ENCODE data around the gene SFRP2.

Gene SFRP2

GRCh38 chr4:153788413-153789276, at the start of gene SFRP2:
Gene SFRP2, minus strand, starts transcription at chr4:153789083. Its CDS starts 248 bp downstream, at chr4:153788835.
- no peak for DNase-seq

GRCh38 chr4:153838564-153838963, 49.7 kb upstream of the SFRP2 start:
- no peak for DNase-seq

GRCh38 chr4:153834901-153835300, 46.0 kb upstream of the SFRP2 start:
- DNase-seq, result no peak

- no peak for DNase-seq
Observed at GRCh38 chr4:153832720-153833287, 43.9 kb upstream of the SFRP2 start.

- DNase-seq, result no peak
Observed at GRCh38 chr4:153832054-153832453, 43.2 kb upstream of the SFRP2 start.

- DNase-seq, result no peak
Observed at GRCh38 chr4:153831245-153831644, 42.4 kb upstream of the SFRP2 start.

- DNase-seq, result no peak
Observed at GRCh38 chr4:153825691-153826090, 36.8 kb upstream of the SFRP2 start.

- DNase-seq, result no peak
Observed at GRCh38 chr4:153825126-153825525, 36.2 kb upstream of the SFRP2 start.

GRCh38 chr4:153824501-153824900, 35.6 kb upstream of the SFRP2 start:
- no peak for DNase-seq

- DNase-seq, result no peak
Observed at GRCh38 chr4:153823483-153823882, 34.6 kb upstream of the SFRP2 start.

GRCh38 chr4:153822316-153822715, 33.4 kb upstream of the SFRP2 start:
- no peak for DNase-seq

GRCh38 chr4:153817466-153817865, 28.6 kb upstream of the SFRP2 start:
- DNase-seq, result no peak

GRCh38 chr4:153816542-153816941, 27.7 kb upstream of the SFRP2 start:
- no peak for DNase-seq

GRCh38 chr4:153814789-153815188, 25.9 kb upstream of the SFRP2 start:
- DNase-seq, result no peak

GRCh38 chr4:153809916-153810810, 21.3 kb upstream of the SFRP2 start:
- DNase-seq, result no peak

GRCh38 chr4:153809307-153809706, 20.4 kb upstream of the SFRP2 start:
- no peak for DNase-seq

- DNase-seq, result no peak
Observed at GRCh38 chr4:153808175-153808574, 19.3 kb upstream of the SFRP2 start.

- DNase-seq, result no peak
Observed at GRCh38 chr4:153806073-153806472, 17.2 kb upstream of the SFRP2 start.

GRCh38 chr4:153804722-153805121, 15.8 kb upstream of the SFRP2 start:
- no peak for DNase-seq

GRCh38 chr4:153799694-153800074, 10.8 kb upstream of the SFRP2 start:
- DNase-seq, result no peak

GRCh38 chr4:153798901-153799693, 10.2 kb upstream of the SFRP2 start:
- DNase-seq, result no peak

GRCh38 chr4:153798420-153798819, 9.5 kb upstream of the SFRP2 start:
- no peak for DNase-seq

- DNase-seq, result no peak
Observed at GRCh38 chr4:153794006-153794405, 5.1 kb upstream of the SFRP2 start.
